GM12878 (cell line): ENCODE measurements around the gene EGFR. TPM values are rescaled to one million over a fixed set of nuclear protein-coding genes. Genes with fewer than 3 reads are reported as not detected.

ENCODE experiments used
- ATAC-seq: fragments of 200-7000 bp; cut with Tn5 transposase; 3 replicates; pipeline ENCODE4 v1.9.1; 2020; ENCODE audit warnings: mild to moderate bottlenecking, moderate library complexity
- BruUV-seq: library from RNA; stranded (reverse); fragments of 400-500 nt; replicated peaks from 2 replicates; lab custom pipeline; 2021; lab: Mats Ljungman, UMichigan
- CTCF ChIA-PET: fragments of 300-600 bp; sonication (Branson Sonifier 250); formaldehyde crosslinking; extraction: SDS; loops from one replicate; lab custom pipeline; 2021; ENCODE audit warnings: inconsistent platforms; lab: Yijun Ruan, JAX
- POLR2A ChIA-PET: fragments of 350-600 bp; formaldehyde crosslinking; extraction: SDS; loops from one replicate; lab custom pipeline; 2021; ENCODE audit warnings: inconsistent platforms; lab: Charles Lee
- RAD21 ChIA-PET: fragments of 300-600 bp; sonication (Branson Sonifier 250); formaldehyde crosslinking; loops from one replicate; lab custom pipeline; 2023; ENCODE audit warnings: antibody characterized with exemption; ENCODE audit not compliant: unreplicated experiment; lab: Charles Lee
- SMC1A ChIA-PET: fragments of 300-600 bp; sonication (Branson Sonifier 250); formaldehyde crosslinking; loops from one replicate; lab custom pipeline; 2023; ENCODE audit not compliant: unreplicated experiment, uncharacterized antibody; lab: Charles Lee
- DNase-seq: peaks from one replicate; pipeline ENCODE4 v3.0.0-alpha.2; 2011; ENCODE audit warnings: low read depth, low spot score
- FAIRE-seq: peaks from 3 replicates; lab custom pipeline; 2011; peaks lifted over from hg19 to GRCh38; lab: Jason Lieb, UNC
- H2AFZ ChIP-seq: 2 replicates; pipeline ENCODE4 v1.6.0; 2011; ENCODE audit warnings: low read depth, low read length, control low read depth; ENCODE audit not compliant: control insufficient read depth
- H3K27ac ChIP-seq: 2 replicates; pipeline ENCODE4 v1.5.1; 2011; ENCODE audit warnings: control low read depth; ENCODE audit not compliant: control insufficient read depth, insufficient read depth
- H3K27me3 ChIP-seq, 2 experiments: replicated peaks in 1 of 2; 2 replicates each; pipeline versions ENCODE4 v1.6.0 to v1.6.1; 2011; ENCODE audit warnings: low read length in 1 of 2; ENCODE audit not compliant: control insufficient read depth in 2 of 2, insufficient read depth in 2 of 2
- H3K36me3 ChIP-seq, 2 experiments: 2 replicates each; pipeline ENCODE4 v1.5.1; 2011; ENCODE audit warnings: low read length in 1 of 2; ENCODE audit not compliant: control insufficient read depth in 2 of 2, insufficient read depth in 2 of 2
- H3K4me1 ChIP-seq: 2 replicates; pipeline ENCODE4 v1.6.1; 2011; ENCODE audit warnings: mild to moderate bottlenecking, low read length, moderate library complexity, mixed read lengths; ENCODE audit not compliant: control insufficient read depth, insufficient read depth
- H3K4me2 ChIP-seq: 2 replicates; pipeline ENCODE4 v1.6.0; 2011; ENCODE audit warnings: control low read depth; ENCODE audit not compliant: control insufficient read depth, insufficient read depth
- H3K4me3 ChIP-seq: fragments of 200-600 bp; sonication (generic); 2 replicates; pipeline ENCODE4 v1.5.1; 2016
- H3K79me2 ChIP-seq: 2 replicates; pipeline ENCODE4 v1.6.0; 2011; ENCODE audit warnings: low read length; ENCODE audit not compliant: control insufficient read depth, insufficient read depth
- H3K9ac ChIP-seq: 2 replicates; pipeline ENCODE4 v1.8.0; 2011; ENCODE audit warnings: low read length, control low read depth, mixed read lengths; ENCODE audit not compliant: control insufficient read depth, insufficient read depth
- H3K9me3 ChIP-seq: replicated peaks from 3 replicates; pipeline ENCODE4 v1.5.1; 2011; ENCODE audit warnings: mild to moderate bottlenecking, low read length; ENCODE audit not compliant: control insufficient read depth, insufficient read depth
- H4K20me1 ChIP-seq: 2 replicates; pipeline ENCODE4 v1.6.0; 2011; ENCODE audit not compliant: control insufficient read depth, insufficient read depth
- CEBPB ChIP-seq, 2 experiments: fragments of 150-350 bp in 1 of 2; IDR thresholded peaks; 2 replicates each; pipeline ENCODE4 v1.6.1; 2012 to 2014; ENCODE audit warnings: low read depth in 2 of 2, low read length in 2 of 2, borderline replicate concordance in 1 of 2, inconsistent platforms in 1 of 2
- ETV6 ChIP-seq, 2 experiments: fragments of 450-650 bp in 1 of 2; IDR thresholded peaks in 1 of 2; conservative IDR thresholded peaks in 1 of 2; 2 replicates each; pipeline ENCODE4 v1.6.1; 2014; ENCODE audit warnings: antibody characterized with exemption in 1 of 2, borderline replicate concordance in 1 of 2, low read depth in 1 of 2, mild to moderate bottlenecking in 1 of 2, moderate library complexity in 1 of 2
- IKZF2 ChIP-seq, 2 experiments: fragments of 450-650 bp; IDR thresholded peaks; 2 replicates each; pipeline ENCODE4 v1.6.1; 2017; ENCODE audit warnings: mild to moderate bottlenecking in 2 of 2, moderate library complexity in 2 of 2
- NBN ChIP-seq: fragments of 450-650 bp; IDR thresholded peaks from 2 replicates; pipeline ENCODE4 v1.6.1; 2016
- NFYA ChIP-seq: IDR thresholded peaks from 2 replicates; pipeline ENCODE4 v1.6.1; 2011; ENCODE audit warnings: low read depth, mild to moderate bottlenecking, low read length, improper control_type of control experiment, borderline replicate concordance
- NFYB ChIP-seq: IDR thresholded peaks from 2 replicates; pipeline ENCODE4 v1.6.1; 2011; ENCODE audit warnings: low read depth, mild to moderate bottlenecking, low read length, improper control_type of control experiment, moderate library complexity; ENCODE audit not compliant: insufficient read depth
- NR2F1 ChIP-seq: fragments of 450-650 bp; conservative IDR thresholded peaks from 2 replicates; pipeline ENCODE4 v1.6.1; 2017; ENCODE audit warnings: mild to moderate bottlenecking
- SIX5 ChIP-seq: IDR thresholded peaks from 2 replicates; pipeline ENCODE4 v1.6.1; 2011; ENCODE audit warnings: mild to moderate bottlenecking, low read depth, low read length, moderate library complexity; ENCODE audit not compliant: severe bottlenecking
- SMAD1 ChIP-seq: fragments of 450-650 bp; IDR thresholded peaks from 2 replicates; pipeline ENCODE4 v1.6.1; 2018; ENCODE audit warnings: mild to moderate bottlenecking, low read depth; ENCODE audit not compliant: partially characterized antibody
- ZBED1 ChIP-seq: IDR thresholded peaks from 2 replicates; pipeline ENCODE4 v1.6.1; 2016; ENCODE audit warnings: borderline replicate concordance
- ZNF622 ChIP-seq: fragments of 450-650 bp; IDR thresholded peaks from 2 replicates; pipeline ENCODE4 v1.6.1; 2017; ENCODE audit warnings: mild to moderate bottlenecking, inconsistent platforms
- WGBS: methylation state at CpG from one replicate; pipeline ENCODE4 v1.1.6; 2016; ENCODE audit warnings: low lambda C conversion rate; ENCODE audit not compliant: insufficient replicate concordance, insufficient coverage; ENCODE audit errors: missing lambda C conversion rate; 5-methylcytosine and 5-hydroxymethylcytosine counted together
- in situ Hi-C: fragments of 300-500 bp; cut with MboI; formaldehyde crosslinking; loops from 9 replicates; pipeline ENCODE4 v1.14.3; 2018; ENCODE audit warnings: mixed read lengths
- intact Hi-C: fragments of 100-400 bp; cut with micrococcal nuclease; formaldehyde crosslinking; loops from one replicate; pipeline ENCODE4 v1.14.2; 2022; ENCODE audit not compliant: unreplicated experiment
- polyA plus RNA-seq, 11 experiments: library from polyadenylated mRNA; depleted of rRNA in 4 of 11; unstranded in 6 of 11; stranded (reverse) in 5 of 11; fragments of >200 nt; fragmentation: Nextera tagmentation in 4 of 11; fragmentation: Illumina TruSeq in 1 of 11; extraction: Ambion mirVana in 4 of 11; extraction: Trizol in 1 of 11; gene quantifications; 1 replicate in 1 of 11; 2 replicates in 10 of 11; pipeline versions ENCODE4 v1.2.1 to v1.2.3, GENCODE V29; 2011 to 2016; ENCODE audit warnings: inconsistent platforms in 2 of 11, missing spikeins in 2 of 11, low read depth in 1 of 11
- total RNA-seq, 4 experiments: library from RNA; depleted of rRNA in 3 of 4; stranded (reverse); fragments of >200 nt in 3 of 4; fragmentation: Illumina TruSeq in 1 of 4; extraction: Trizol in 1 of 4; gene quantifications; 2 replicates each; pipeline versions ENCODE4 v1.2.1 to v1.2.3, GENCODE V29; 2013 to 2021
- TF ChIP-seq, protein P1 (sequence below): fragments of 450-650 bp; IDR thresholded peaks from 2 replicates; pipeline ENCODE4 v1.6.1; 2017; ENCODE audit warnings: mild to moderate bottlenecking, moderate library complexity
- TF ChIP-seq, protein P2 (sequence below): fragments of 450-650 bp; IDR thresholded peaks from 2 replicates; pipeline ENCODE4 v1.6.1; 2018; ENCODE audit warnings: mild to moderate bottlenecking, low read depth, moderate library complexity; ENCODE audit not compliant: partially characterized antibody

Gene EGFR
- total and polyA plus RNA-seq, 10 of the 15 experiments (the other 5 are each of a cell fraction or from before 2014, with no cell fraction given): 0.01 to 0.31 TPM; not detected in 8

DNA sequence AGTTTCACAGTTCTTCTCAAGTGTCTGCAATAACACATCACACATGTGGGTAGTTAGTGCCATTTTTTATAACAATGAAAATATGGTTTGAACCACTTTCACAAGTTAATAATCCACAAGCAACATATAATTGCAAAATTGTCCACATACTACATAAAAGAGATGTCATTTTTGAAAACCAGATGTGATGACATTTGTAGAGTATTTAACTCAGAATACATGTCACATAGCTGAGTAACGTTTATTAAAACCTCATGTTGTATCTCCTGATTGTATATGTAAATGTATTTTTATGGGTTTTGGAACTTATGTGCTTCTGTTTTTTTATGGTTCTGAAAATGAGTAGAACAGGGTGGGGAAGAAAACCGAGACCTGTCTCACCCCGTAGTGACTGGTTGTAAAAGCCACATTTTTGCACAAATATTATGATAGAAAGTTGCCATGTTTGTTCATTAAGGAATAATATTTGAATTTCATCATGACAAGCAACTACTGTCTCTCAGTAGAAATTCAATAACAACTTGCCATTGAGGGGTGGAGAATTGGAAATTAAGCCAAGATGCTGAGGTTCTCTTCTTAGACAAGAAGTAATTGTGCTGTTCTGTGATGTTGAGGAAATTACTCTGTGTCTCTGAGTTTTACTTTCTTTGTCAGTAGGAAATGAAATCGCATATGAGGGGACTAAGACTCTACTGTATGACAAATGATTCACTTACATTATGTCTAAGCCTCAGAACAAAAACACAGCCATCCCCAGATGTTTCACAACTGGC, 29.2 kb upstream of the EGFR start:
- POLR2A ChIA-PET: no interaction called here
- Histone ChIP-seq H4K20me1 (no peaks in the 10 kb centered on the region), H3K27ac (no peak overlapping the region), H3K4me2 (no peak overlapping the region), H3K36me3 (no peaks in the 10 kb centered on the region), H3K27me3 (no peaks in the 10 kb centered on the region), H3K9me3 (no peaks in the 10 kb centered on the region), H3K4me3 (no peak overlapping the region), H2AFZ (no peak overlapping the region), H3K4me1 (no peaks in the 10 kb centered on the region), H3K9ac (no peak overlapping the region), H3K79me2 (no peaks in the 10 kb centered on the region)
- in situ Hi-C loops (no loop called here), intact Hi-C loops (no loop called here)
- FAIRE-seq: no peak
- TF ChIP-seq ZBED1 (no peak), NBN (no peak), SMAD1 (no peak), NR2F1 (no peak), NFYA (no peak), SIX5 (no peak), CEBPB (IDR thresholded peaks at IDR 0.05; ENCODE audit: borderline replicate concordance in 1 of 2, low read depth in 2 of 2, low read length in 2 of 2) (no peak), ZNF622 (no peak), NFYB (no peak), IKZF2 (IDR thresholded peaks at IDR 0.05) (no peak), ETV6 (conservative IDR thresholded peaks at IDR 0.05 in 1 of 2, IDR thresholded peaks at IDR 0.05 in 1 of 2; ENCODE audit: borderline replicate concordance in 1 of 2, low read depth in 1 of 2) (no peak)
- TF ChIP-seq, protein P1, sequence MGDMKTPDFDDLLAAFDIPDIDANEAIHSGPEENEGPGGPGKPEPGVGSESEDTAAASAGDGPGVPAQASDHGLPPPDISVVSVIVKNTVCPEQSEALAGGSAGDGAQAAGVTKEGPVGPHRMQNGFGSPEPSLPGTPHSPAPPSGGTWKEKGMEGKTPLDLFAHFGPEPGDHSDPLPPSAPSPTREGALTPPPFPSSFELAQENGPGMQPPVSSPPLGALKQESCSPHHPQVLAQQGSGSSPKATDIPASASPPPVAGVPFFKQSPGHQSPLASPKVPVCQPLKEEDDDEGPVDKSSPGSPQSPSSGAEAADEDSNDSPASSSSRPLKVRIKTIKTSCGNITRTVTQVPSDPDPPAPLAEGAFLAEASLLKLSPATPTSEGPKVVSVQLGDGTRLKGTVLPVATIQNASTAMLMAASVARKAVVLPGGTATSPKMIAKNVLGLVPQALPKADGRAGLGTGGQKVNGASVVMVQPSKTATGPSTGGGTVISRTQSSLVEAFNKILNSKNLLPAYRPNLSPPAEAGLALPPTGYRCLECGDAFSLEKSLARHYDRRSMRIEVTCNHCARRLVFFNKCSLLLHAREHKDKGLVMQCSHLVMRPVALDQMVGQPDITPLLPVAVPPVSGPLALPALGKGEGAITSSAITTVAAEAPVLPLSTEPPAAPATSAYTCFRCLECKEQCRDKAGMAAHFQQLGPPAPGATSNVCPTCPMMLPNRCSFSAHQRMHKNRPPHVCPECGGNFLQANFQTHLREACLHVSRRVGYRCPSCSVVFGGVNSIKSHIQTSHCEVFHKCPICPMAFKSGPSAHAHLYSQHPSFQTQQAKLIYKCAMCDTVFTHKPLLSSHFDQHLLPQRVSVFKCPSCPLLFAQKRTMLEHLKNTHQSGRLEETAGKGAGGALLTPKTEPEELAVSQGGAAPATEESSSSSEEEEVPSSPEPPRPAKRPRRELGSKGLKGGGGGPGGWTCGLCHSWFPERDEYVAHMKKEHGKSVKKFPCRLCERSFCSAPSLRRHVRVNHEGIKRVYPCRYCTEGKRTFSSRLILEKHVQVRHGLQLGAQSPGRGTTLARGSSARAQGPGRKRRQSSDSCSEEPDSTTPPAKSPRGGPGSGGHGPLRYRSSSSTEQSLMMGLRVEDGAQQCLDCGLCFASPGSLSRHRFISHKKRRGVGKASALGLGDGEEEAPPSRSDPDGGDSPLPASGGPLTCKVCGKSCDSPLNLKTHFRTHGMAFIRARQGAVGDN: no peak
- TF ChIP-seq, protein P2, sequence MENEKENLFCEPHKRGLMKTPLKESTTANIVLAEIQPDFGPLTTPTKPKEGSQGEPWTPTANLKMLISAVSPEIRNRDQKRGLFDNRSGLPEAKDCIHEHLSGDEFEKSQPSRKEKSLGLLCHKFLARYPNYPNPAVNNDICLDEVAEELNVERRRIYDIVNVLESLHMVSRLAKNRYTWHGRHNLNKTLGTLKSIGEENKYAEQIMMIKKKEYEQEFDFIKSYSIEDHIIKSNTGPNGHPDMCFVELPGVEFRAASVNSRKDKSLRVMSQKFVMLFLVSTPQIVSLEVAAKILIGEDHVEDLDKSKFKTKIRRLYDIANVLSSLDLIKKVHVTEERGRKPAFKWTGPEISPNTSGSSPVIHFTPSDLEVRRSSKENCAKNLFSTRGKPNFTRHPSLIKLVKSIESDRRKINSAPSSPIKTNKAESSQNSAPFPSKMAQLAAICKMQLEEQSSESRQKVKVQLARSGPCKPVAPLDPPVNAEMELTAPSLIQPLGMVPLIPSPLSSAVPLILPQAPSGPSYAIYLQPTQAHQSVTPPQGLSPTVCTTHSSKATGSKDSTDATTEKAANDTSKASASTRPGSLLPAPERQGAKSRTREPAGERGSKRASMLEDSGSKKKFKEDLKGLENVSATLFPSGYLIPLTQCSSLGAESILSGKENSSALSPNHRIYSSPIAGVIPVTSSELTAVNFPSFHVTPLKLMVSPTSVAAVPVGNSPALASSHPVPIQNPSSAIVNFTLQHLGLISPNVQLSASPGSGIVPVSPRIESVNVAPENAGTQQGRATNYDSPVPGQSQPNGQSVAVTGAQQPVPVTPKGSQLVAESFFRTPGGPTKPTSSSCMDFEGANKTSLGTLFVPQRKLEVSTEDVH: no peak
- no TSS peak for BruUV-seq
- CTCF ChIA-PET: interaction anchor here (1.3 kb wide), 1 partner anchor 266 kb away, joined by 3 read pairs; no protein-coding TSS in a partner anchor
- SMC1A ChIA-PET: no interaction called here
- 5% methylated on average over 4 of the region's 4 CpGs for WGBS
- ATAC-seq: no peak
- DNase-seq: no peak
- RAD21 ChIA-PET: no interaction called here
